Measurements from ENCODE around the gene CIB2.

Gene CIB2

GRCh38 chr15:78057803-78058202 lies 73.4 kb downstream of the CIB2 start:
- Histone ChIP-seq H3K4me3 (no peak overlapping the region), H3K4me1 (peaks cover 11% of the 10 kb centered on the region), H3K9me3 (no peaks in the 10 kb centered on the region), H3K36me3 (replicated peaks) (peaks cover 11% of the 10 kb centered on the region), H3K27me3 (ENCODE audit: low read depth) (no peaks in the 10 kb centered on the region)
- in situ Hi-C loops (cut with MboI; ENCODE audit: low sequenced_read_pairs): no loop called here
- no peak for DNase-seq (ENCODE audit: low spot score in 2 of 2)

- H3K36me3 ChIP-seq (replicated peaks): peaks cover 11% of the 10 kb centered on the region
- no peak overlapping the region for H3K4me3 ChIP-seq
- H3K9me3 ChIP-seq: no peaks in the 10 kb centered on the region
- peaks cover 3% of the 10 kb centered on the region for H3K4me1 ChIP-seq
- in situ Hi-C loops (cut with MboI; ENCODE audit: low sequenced_read_pairs): no loop called here
- no peak for DNase-seq (ENCODE audit: low spot score in 2 of 2)
- H3K27me3 ChIP-seq (ENCODE audit: low read depth): no peaks in the 10 kb centered on the region
Observed at GRCh38 chr15:78056714-78057269, 74.5 kb downstream of the CIB2 start.

- peak in 1 of 2 experiments; percentile 61 for DNase-seq (ENCODE audit: low spot score in 2 of 2)
- Histone ChIP-seq H3K9me3 (no peaks in the 10 kb centered on the region), H3K4me1 (peaks cover 7% of the 10 kb centered on the region), H3K27me3 (ENCODE audit: low read depth) (no peaks in the 10 kb centered on the region), H3K4me3 (no peak overlapping the region), H3K36me3 (replicated peaks) (peaks cover 11% of the 10 kb centered on the region)
- in situ Hi-C loops (cut with MboI; ENCODE audit: low sequenced_read_pairs): no loop called here
Observed at GRCh38 chr15:78055919-78056713, 75.1 kb downstream of the CIB2 start.

- H3K4me1 ChIP-seq: peaks cover 18% of the 10 kb centered on the region
- H3K27me3 ChIP-seq (ENCODE audit: low read depth): no peaks in the 10 kb centered on the region
- no peak overlapping the region for H3K4me3 ChIP-seq
- H3K9me3 ChIP-seq: no peaks in the 10 kb centered on the region
- H3K36me3 ChIP-seq (replicated peaks): peaks cover 11% of the 10 kb centered on the region
- in situ Hi-C loops (cut with MboI; ENCODE audit: low sequenced_read_pairs): no loop called here
- no peak for DNase-seq (ENCODE audit: low spot score in 2 of 2)
Observed at GRCh38 chr15:78054966-78055365, 76.3 kb downstream of the CIB2 start.
